HG02759 (cell line): Measurements from ENCODE around the gene HCFC1R1.
"Not testable (repeated sequence)": the region's sequence is repeated elsewhere in the genome, so short reads cannot be mapped to it uniquely, and the experiment has no call there.

Experiments used
- ATAC-seq: cut with Tn5 transposase; IDR thresholded peaks from one replicate; pipeline ENCODE4 v1.9.1; 2021; ENCODE audit warnings: mild to moderate bottlenecking, moderate library complexity; ENCODE audit not compliant: unreplicated experiment

Gene HCFC1R1

GRCh38 chr16:3057181-3058138 lies 33.7 kb upstream of the HCFC1R1 start:
- no peak for ATAC-seq

GRCh38 chr16:3056336-3057180 lies 32.8 kb upstream of the HCFC1R1 start:
- ATAC-seq: no peak

GRCh38 chr16:3055734-3056115 lies 32.0 kb upstream of the HCFC1R1 start:
- ATAC-seq: not testable (repeated sequence)

- ATAC-seq: no peak
Observed at GRCh38 chr16:3054965-3055733, 31.4 kb upstream of the HCFC1R1 start.

- not testable (repeated sequence) for ATAC-seq
Observed at GRCh38 chr16:3053330-3053710, 29.6 kb upstream of the HCFC1R1 start.

DNA sequence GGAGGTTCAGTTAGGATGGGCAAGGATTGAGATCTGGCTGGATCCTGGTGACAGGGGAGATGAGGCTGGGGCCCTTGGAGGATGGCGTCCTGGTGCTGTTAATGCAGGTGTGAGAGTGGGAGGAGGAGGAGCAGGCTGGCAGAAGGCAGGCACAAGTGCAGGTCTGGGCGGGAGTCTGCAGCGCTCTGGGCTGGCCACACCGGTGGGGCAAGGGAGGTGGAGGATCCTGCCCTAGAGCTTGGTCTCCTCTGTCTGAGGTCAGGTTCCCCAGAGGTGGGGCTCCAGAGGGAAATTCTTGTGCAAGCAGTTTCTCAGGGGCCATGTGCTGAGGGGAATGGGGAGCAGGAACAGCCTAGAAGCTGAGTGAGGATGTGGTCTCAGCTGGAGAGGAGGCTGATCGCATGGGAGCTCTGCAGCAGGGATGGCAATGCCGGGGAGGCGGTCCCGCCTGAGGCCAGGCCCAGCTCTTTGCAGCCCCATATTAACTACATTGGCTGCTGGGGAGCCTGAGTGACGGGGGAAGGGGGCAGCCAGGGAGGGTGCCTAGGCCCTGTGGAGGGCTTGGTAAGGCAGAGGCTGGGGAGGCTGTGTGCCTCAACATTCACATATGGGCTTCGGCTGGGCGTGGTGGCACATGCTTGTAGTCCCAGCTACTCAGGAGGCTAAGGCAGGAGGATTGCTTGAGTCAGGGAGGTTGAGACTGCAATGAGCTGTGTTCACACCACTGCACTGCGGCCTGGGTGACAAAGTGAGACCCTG lies 29.0 kb upstream of the HCFC1R1 start:
- ATAC-seq: not testable (repeated sequence)

- no peak for ATAC-seq
Observed at GRCh38 chr16:3051494-3051893, 27.8 kb upstream of the HCFC1R1 start.

GRCh38 chr16:3051009-3051408 lies 27.3 kb upstream of the HCFC1R1 start:
- ATAC-seq: no peak

DNA sequence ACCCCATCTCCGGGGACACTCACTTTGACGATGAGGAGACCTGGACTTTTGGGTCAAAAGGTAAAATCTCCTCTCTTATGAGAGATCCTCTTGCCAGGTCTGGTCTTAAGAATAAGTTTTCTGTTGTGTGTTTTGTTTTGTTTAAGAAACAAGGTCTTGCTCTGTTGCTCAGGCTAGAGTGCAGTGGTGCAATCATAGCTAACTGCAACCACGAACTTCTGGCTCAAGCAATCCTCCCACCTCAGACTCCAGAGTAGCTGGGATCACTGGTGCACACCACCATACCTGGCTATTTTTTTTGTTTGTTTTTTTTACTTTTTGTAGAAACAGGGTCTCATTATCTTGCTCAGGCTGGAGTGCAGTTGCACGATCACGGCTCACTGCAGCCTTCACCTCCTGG lies 26.7 kb upstream of the HCFC1R1 start:
- ATAC-seq: no peak

- no peak for ATAC-seq
Observed at GRCh38 chr16:3049921-3050481, 26.3 kb upstream of the HCFC1R1 start.

DNA sequence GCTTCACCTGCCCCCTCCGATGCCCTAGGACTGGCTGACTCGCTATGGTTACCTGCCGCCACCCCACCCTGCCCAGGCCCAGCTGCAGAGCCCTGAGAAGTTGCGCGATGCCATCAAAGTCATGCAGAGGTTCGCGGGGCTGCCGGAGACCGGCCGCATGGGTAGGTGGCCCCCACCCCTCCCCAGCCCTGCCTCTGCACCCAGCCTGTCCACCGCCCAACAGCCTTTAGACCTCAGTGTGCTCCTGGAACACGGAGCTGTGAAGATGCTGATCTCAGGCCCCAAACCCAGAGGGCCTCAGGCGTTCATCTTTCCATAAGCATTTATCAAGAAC lies 23.6 kb upstream of the HCFC1R1 start:
- no peak for ATAC-seq

GRCh38 chr16:3046641-3047386 lies 23.1 kb upstream of the HCFC1R1 start:
- ATAC-seq: no peak

DNA sequence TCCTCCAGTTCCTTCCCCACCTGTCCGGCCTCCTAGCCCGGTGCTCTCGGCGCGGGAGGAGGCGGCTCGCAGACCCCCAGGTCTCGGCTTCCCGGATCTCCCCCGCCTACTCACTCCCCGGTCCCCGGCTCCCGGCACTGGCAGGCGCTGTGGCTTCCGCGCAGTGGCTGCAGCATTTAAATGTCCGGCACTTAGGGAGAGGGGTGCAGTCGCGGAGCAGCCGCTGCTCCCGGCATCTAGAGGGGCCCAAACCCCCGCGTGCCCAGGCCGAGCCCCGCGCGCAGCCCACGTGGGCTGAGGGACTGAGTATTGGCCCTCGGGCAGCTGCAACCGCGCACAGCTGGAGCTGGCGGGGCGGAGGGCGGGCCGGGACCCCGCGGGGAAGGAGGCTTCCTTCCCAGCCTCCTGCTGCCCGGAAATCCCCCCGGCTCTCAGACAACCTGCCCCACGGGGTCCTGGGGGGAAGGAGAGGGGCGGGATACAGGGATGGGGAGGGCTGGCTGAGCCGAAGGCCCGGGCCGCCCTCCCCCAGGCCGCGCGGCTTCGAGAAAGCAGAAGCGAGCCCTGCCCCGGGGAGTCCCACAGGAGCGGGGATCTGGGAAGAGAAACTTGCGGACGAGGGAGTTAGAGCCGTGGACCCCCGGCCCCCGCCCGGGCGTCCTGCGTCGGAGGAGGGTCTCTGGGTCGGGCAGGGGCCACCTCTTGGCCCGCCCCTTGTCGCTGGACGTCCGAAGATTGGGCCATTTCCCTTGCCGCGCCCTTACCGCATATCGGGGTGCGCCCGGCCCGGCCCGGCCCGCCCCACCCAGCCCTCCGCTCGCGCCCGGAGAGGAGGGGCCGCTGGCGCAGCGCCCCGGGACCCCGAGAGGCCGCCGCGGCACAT lies 22.3 kb upstream of the HCFC1R1 start, which contains the start of gene MMP25:
MMP25 (plus strand) TSS at position 804 of the 883 bp plus-strand sequence. CDS start 357 bp downstream, outside the sequence.
- no peak for ATAC-seq

DNA sequence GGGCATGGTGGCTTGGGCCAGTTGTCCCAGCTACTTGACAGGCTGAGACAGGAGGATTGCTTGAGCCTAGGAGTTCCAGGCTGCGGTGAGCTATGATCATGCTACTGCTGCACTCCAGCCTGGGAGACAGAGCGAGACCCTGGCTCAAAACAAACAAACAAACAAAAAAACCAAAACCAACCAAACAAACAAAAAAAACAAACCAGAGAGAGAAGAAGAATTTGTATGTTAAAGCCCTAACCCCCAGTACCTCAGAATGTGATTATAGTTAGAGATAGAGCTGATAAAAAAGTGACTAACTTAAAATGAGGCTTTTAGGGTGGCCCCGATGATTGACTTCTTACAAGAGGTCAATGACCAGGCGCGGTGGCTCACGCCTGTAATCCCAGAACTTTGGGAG lies 21.0 kb upstream of the HCFC1R1 start:
- no peak for ATAC-seq

GRCh38 chr16:3042376-3042775 lies 18.6 kb upstream of the HCFC1R1 start:
- no peak for ATAC-seq

- no peak for ATAC-seq
Observed at GRCh38 chr16:3038896-3039295, 15.2 kb upstream of the HCFC1R1 start.

DNA sequence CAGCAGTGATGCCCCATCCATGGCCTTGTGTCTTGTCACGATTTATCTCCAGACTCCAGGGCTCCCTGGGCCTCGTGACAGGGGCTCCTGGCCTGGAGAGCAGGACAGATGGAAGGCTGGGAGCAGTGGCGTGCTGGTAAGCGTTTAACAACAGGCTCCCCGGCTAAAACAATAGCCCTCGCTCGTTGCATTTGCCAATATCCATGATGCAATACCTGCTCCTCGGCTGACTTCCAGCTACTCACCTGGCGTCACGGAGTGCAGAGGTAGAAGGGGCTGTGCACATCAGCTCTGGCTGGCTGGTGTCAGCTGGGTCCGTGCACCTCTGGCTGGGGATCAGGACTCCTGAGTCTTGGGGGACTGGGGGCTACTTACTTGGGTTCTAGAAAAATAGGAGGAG lies 14.5 kb upstream of the HCFC1R1 start:
- ATAC-seq: no peak

DNA sequence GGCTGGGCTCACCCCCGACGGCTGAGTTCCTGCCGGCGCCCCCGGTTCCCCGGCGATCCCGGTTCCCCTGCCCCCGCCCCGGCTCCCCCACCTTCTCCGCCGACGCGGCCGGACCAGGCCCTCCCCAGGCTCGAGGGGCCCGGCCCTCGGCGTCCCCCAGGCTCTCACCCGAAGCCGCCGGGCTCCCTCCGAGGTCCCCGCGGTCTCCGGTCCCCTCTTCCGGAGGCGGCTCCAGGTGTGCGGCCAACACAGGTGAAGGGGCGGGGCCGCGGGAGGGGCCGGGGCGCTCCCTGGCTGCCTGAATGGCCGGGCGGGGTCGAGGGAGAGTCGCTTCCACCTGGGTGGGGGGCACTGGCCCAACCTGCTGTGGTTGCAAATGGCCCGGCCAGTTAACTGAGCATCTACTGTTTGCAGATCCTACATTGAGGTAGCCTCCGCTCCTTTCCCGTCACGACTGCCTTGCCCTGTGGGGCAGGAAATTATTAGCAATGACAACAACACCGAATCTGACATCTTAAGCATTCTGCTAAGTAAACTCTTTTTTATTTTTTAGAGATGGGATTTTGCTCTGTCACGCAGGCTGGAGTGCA lies 13.1 kb upstream of the HCFC1R1 start, which contains the start of gene BICDL2:
BICDL2 (minus strand) TSS at position 219 of the 590 bp plus-strand sequence. CDS start 1,448 bp downstream, outside the sequence.
- no peak for ATAC-seq
